HUES6 (cell line): ENCODE measurements around the gene ARRDC1.
A peak's percentile ranks its signal among the peaks of the same experiment; 100 is the strongest.
"Not testable (repeated sequence)": the region's sequence is repeated elsewhere in the genome, so short reads cannot be mapped to it uniquely, and the experiment has no call there.

ENCODE experiments used
- H3K27ac ChIP-seq: 2 replicates; pipeline ENCODE4 v1.7.0; 2013; ENCODE audit warnings: low read depth, mild to moderate bottlenecking, low read length, inconsistent platforms
- H3K27me3 ChIP-seq: 2 replicates; pipeline ENCODE4 v1.6.1; 2013; ENCODE audit warnings: low read length; ENCODE audit not compliant: control insufficient read depth, insufficient read depth
- H3K36me3 ChIP-seq: 2 replicates; pipeline ENCODE4 v1.6.1; 2013; ENCODE audit warnings: low read length; ENCODE audit not compliant: control insufficient read depth, insufficient read depth
- H3K4me1 ChIP-seq: 2 replicates; pipeline ENCODE4 v1.6.1; 2013; ENCODE audit warnings: low read length; ENCODE audit not compliant: control insufficient read depth, insufficient read depth
- H3K4me3 ChIP-seq: 2 replicates; pipeline ENCODE4 v1.5.1; 2013; ENCODE audit warnings: low read depth, low read length
- H3K9ac ChIP-seq: one replicate; pipeline ENCODE4 v1.6.1; 2013; ENCODE audit warnings: mild to moderate bottlenecking, low read length
- H3K9me3 ChIP-seq: 2 replicates; pipeline ENCODE4 v1.6.1; 2013; ENCODE audit warnings: low read depth, low read length; ENCODE audit not compliant: control insufficient read depth, insufficient read depth

Gene ARRDC1

GRCh38 chr9:137614631-137615386, 9.3 kb downstream of the ARRDC1 start:
- Histone ChIP-seq H3K9me3 (no peaks in the 10 kb centered on the region), H3K9ac (no peak overlapping the region), H3K27me3 (no peaks in the 10 kb centered on the region), H3K27ac (no peak overlapping the region), H3K4me1 (peaks cover 25% of the 10 kb centered on the region), H3K36me3 (peaks cover 40% of the 10 kb centered on the region), H3K4me3 (no peak overlapping the region)

DNA sequence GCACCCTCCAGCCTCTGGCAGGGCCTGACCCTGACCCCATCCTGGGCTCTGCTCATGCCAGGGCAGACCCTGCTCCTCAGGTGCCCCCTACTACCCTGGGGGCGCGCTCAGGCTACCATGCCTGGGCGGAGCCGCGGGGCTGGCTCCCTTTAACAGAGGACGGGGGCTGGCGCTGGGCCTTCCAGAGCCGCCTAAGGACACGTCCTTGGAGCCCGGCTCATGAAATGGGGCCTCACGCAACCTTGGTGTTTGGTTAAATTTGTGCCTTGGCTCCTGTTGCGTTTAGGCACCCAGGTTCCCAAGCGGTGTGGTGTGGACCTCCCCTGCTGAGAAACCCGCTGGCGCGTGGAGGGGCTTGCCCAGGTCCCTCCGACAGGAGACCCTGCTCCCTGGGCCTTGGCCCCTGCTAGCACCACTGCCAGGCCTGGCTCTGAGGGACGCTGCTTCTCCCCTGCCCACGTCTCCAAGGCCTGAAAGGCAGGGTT, 9.9 kb downstream of the ARRDC1 start:
- peaks cover 40% of the 10 kb centered on the region for H3K36me3 ChIP-seq
- no peak overlapping the region for H3K27ac ChIP-seq

DNA sequence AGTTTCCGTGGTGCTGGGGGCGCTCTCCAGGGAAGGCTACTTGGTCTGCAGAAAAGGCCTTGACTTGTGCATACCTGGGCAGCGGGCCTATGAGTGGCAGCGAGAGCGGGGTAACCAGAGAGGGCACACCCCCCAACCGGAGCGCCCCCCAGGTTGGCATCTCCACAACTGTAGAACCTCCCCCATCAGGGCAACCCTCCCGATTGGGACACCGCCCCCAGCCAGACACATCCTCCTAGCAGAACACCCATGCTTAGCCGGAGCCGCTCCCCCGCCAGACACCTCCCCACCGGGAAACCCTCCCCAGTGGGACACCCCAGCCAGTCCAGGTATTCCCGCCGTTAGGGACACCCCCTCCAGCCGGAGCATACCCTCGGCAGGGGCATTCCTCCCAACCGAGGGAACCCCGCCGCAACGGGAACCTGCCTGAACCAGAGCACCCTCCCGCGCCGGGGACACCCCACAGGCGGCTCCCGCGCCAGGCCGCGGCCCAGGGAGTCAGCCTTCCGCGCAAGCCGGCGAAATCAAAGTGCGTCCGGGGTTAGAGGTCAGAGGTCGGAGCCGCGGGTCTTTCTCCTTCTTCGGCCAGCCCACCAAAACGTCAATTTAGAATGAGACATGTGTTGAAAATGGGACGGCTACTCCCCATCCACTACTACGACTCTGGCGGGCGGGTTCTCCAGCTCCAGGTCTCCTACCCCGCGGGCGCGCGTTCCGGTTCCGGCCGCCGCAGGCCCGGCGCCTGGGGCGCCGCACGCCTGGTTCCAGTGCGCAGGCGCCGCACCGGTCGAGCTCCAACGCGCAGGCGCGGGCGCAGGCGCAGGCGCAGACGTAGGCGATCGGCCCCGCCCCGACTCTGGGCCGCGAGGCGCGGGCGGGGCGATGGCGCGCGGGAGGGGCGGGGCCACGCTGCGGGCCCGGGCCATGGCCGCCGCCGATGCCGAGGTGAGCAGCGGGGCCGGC, 12.9 kb downstream of the ARRDC1 start, which contains the start of gene EHMT1:
EHMT1 (plus strand) TSS at position 901 of the 963 bp plus-strand sequence; CDS start at position 925, 24 bp downstream.
- H3K4me1 ChIP-seq: peaks cover 16% of the 10 kb centered on the region
- no peaks in the 10 kb centered on the region for H3K27me3 ChIP-seq
- peak within 1 kb of the TSS; percentile 88 for H3K27ac ChIP-seq
- H3K9me3 ChIP-seq: no peaks in the 10 kb centered on the region
- peak within 1 kb of the TSS; percentile 95 for H3K4me3 ChIP-seq
- peaks cover 46% of the 10 kb centered on the region for H3K36me3 ChIP-seq
- peak within 1 kb of the TSS; percentile 98 for H3K9ac ChIP-seq

More for the DNA sequence above, 9.9 kb downstream of the ARRDC1 start:
- no peaks in the 10 kb centered on the region for H3K9me3 ChIP-seq
- no peak overlapping the region for H3K9ac ChIP-seq
- peaks cover 28% of the 10 kb centered on the region for H3K4me1 ChIP-seq
- H3K27me3 ChIP-seq: no peaks in the 10 kb centered on the region
- no peak overlapping the region for H3K4me3 ChIP-seq

GRCh38 chr9:137619240-137620047, 14.0 kb downstream of the ARRDC1 start:
- peak overlapping the region; percentile 97 for H3K9ac ChIP-seq
- no peaks in the 10 kb centered on the region for H3K9me3 ChIP-seq
- peak overlapping the region; percentile 66; the same call in 1 of the 2 replicates for H3K27ac ChIP-seq
- peak overlapping the region; percentile 85 for H3K4me3 ChIP-seq
- peaks cover 36% of the 10 kb centered on the region for H3K36me3 ChIP-seq
- peaks cover 16% of the 10 kb centered on the region for H3K4me1 ChIP-seq
- no peaks in the 10 kb centered on the region for H3K27me3 ChIP-seq

- H3K4me3 ChIP-seq: peak overlapping the region; percentile 85
- H3K27me3 ChIP-seq: no peaks in the 10 kb centered on the region
- peak overlapping the region; percentile 97 for H3K9ac ChIP-seq
- H3K9me3 ChIP-seq: no peaks in the 10 kb centered on the region
- peaks cover 16% of the 10 kb centered on the region for H3K4me1 ChIP-seq
- H3K36me3 ChIP-seq: peaks cover 30% of the 10 kb centered on the region
- peak overlapping the region; percentile 66; the same call in 1 of the 2 replicates for H3K27ac ChIP-seq
Measured at GRCh38 chr9:137620048-137620405, 14.5 kb downstream of the ARRDC1 start.

DNA sequence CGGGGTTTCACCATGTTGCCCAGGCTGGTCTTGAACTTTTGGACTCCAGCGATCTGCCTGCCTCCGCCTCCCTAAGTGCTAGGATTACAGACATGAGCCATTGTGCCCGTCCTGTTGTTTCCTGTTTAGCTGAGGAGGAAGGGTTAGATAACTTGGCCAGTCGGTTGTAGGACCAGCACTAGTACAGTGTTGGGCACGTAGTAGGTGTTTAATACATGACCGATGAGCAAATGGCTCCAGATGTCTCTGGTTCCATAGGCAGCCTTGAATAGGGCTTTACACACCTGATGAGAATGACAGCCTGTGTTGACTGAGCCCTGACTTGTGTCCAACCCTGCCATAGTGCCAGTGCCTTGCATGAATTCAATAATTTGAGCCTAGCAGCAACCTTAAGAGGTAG, 15.1 kb downstream of the ARRDC1 start:
- Histone ChIP-seq H3K9me3 (no peaks in the 10 kb centered on the region), H3K27me3 (no peaks in the 10 kb centered on the region), H3K4me3 (peak overlapping the region; percentile 85; the same call in 1 of the 2 replicates), H3K4me1 (peaks cover 16% of the 10 kb centered on the region), H3K27ac (no peak overlapping the region), H3K36me3 (peaks cover 24% of the 10 kb centered on the region), H3K9ac (no peak overlapping the region)

DNA sequence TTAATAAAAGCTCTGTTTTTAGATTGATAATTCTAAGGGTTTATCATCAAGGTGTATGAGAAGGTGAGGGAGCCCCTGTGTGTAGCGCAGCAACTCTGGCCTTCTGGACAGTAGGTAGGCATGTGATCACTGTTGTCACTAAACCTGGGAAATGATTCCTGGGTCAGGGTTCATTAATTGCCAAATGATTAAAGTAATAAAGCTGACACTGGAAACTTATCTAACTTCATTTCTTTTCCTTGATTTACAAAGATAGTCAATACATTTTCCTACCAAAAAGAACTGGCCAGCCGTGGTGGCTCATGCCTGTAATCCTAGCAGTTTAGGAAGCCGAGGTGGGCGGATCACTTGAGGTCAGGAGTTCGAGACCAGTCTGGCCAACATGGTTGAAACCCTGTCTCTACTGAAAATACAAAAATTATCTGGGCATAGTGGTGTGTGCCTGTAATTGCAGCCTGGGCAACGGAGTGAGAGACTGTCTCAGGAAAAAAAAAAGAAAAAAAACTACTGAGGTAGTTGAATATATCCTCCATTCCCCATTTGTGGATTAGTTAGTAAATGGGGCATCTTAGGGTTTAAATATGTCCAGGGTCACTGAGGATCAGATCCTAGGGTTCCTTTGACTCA, 15.8 kb downstream of the ARRDC1 start:
- Histone ChIP-seq H3K27me3 (no peaks in the 10 kb centered on the region), H3K4me3 (peak overlapping the region; percentile 85; the same call in 1 of the 2 replicates), H3K9me3 (no peaks in the 10 kb centered on the region), H3K9ac (no peak overlapping the region), H3K27ac (no peak overlapping the region), H3K36me3 (peaks cover 20% of the 10 kb centered on the region; the same call in 1 of the 2 replicates), H3K4me1 (peaks cover 16% of the 10 kb centered on the region)

GRCh38 chr9:137622211-137622610, 16.7 kb downstream of the ARRDC1 start:
- peaks cover 12% of the 10 kb centered on the region; the same call in 1 of the 2 replicates for H3K36me3 ChIP-seq
- not testable (repeated sequence) for H3K4me3 ChIP-seq, H3K9me3 ChIP-seq, H3K27ac ChIP-seq, H3K9ac ChIP-seq, H3K27me3 ChIP-seq
- peaks cover 16% of the 10 kb centered on the region for H3K4me1 ChIP-seq

GRCh38 chr9:137626464-137626863, 21.0 kb downstream of the ARRDC1 start:
- no peak overlapping the region for H3K9ac ChIP-seq
- no peaks in the 10 kb centered on the region for H3K9me3 ChIP-seq
- H3K27me3 ChIP-seq: no peaks in the 10 kb centered on the region
- H3K36me3 ChIP-seq: no peaks in the 10 kb centered on the region
- H3K4me1 ChIP-seq: peaks cover 3% of the 10 kb centered on the region
- no peak overlapping the region for H3K4me3 ChIP-seq
- H3K27ac ChIP-seq: no peak overlapping the region

DNA sequence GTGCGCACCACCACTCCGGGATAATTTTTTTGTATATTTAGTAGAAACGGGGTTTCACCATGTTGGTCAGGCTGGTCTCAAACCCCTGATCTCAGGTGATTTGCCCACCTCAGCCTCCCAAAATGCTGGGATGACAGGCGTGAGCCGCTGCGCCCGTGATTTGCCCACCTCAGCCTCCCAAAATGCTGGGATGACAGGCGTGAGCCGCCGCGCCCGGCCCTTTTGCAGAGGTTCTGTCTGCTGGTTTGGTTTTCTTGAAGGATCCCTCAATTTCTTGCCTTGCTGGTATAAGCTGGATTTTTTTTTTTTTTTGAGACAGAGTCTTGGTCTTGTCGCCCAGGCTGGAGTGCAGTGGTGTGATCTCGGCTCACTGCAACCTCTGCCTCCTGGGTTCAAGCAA, 21.9 kb downstream of the ARRDC1 start:
- not testable (repeated sequence) for H3K9me3 ChIP-seq, H3K27me3 ChIP-seq, H3K4me1 ChIP-seq, H3K9ac ChIP-seq, H3K36me3 ChIP-seq, H3K4me3 ChIP-seq, H3K27ac ChIP-seq
